DMS153 (cell line): ENCODE data around the gene MLLT10.

Experiments
- DNase-seq: peaks from one replicate; lab custom pipeline; 2025; lab: John Stamatoyannopoulos, UW

The MLLT10 gene

GRCh38 chr10:21638681-21639080 is 104.6 kb downstream of the MLLT10 start:
- no peak for DNase-seq

GRCh38 chr10:21648040-21648439 is 114.0 kb downstream of the MLLT10 start:
- no peak for DNase-seq

- DNase-seq: no peak
Measured at GRCh38 chr10:21649454-21649872, 115.4 kb downstream of the MLLT10 start.

DNA sequence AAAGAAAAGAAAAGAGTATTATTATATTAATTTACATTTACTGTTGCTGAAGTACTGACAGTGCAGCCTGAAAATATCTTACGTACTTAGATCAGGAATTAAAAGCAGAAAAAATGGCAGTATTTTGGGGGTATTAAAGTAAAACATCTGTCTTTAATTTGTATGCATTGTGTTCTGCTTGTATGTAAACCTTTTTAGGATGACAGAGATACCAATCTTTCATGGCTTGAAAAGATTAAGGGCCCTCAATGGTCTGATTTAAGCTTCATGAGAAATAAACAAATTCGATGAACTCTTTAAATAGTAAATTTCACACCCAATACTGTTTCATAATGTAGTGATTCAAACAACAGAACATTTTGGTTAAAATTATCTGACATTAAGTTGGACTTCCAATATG is 116.3 kb downstream of the MLLT10 start:
- DNase-seq: no peak

DNA sequence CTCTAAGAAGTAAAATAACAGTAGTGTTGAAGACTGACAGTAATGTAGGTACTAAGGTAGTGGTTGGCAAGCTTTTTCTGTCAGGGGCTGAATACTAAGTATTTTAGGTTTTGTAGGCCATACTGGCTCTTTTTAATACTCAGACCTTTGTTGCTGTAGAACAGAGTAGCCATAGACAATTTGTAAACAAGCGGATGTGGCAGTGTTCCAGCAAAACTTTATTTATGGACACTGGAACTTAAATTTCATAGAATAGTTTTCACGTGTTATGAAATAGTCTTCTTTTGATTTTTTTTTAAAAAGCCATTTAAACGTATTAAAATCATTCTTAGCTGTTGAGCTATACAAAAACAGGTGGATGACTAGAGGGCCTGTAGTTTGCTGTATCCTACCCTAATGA is 121.2 kb downstream of the MLLT10 start:
- no peak for DNase-seq

GRCh38 chr10:21655687-21656086 is 121.7 kb downstream of the MLLT10 start:
- DNase-seq: no peak

- DNase-seq: no peak
Measured at GRCh38 chr10:21661087-21661486, 127.1 kb downstream of the MLLT10 start.

- DNase-seq: no peak
Measured at GRCh38 chr10:21661935-21662334, 127.9 kb downstream of the MLLT10 start.

- no peak for DNase-seq
Measured at GRCh38 chr10:21662635-21663034, 128.6 kb downstream of the MLLT10 start.

- DNase-seq: no peak
Measured at GRCh38 chr10:21668831-21669230, 134.8 kb downstream of the MLLT10 start.

- DNase-seq: no peak
Measured at GRCh38 chr10:21670391-21670790, 136.4 kb downstream of the MLLT10 start.

GRCh38 chr10:21673668-21674067 is 139.6 kb downstream of the MLLT10 start:
- no peak for DNase-seq

DNA sequence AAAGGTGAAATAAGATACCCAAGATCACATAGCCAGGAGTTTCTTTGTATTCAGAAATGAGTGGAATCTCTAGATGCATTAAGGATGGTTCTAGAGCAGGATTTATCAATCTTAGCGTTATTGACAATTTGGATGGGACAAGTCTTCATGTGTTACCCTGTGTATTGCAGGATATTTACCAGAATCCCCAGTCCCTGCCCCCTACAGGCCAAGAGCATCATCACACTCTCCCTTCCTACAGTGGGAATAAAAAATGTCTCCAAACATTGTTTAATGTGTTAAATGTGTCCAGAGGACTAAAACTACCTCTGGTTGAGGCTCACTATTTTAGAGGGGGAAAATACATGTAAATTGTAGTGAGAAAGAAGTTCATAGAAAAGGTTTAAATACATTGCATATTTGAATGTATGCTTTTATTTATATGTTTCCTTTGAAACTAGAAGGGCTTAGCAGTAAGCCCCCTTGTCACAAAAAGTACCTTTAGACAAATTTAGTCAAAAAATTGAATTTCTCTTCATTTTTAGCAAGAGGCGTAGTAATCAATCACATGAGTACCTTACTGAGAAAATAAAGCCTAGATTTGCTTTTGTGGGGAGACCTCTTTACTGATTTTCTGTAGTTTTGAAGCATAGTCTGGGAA is 141.2 kb downstream of the MLLT10 start:
- no peak for DNase-seq

- no peak for DNase-seq
Measured at GRCh38 chr10:21677551-21677950, 143.5 kb downstream of the MLLT10 start.

- DNase-seq: no peak
Measured at GRCh38 chr10:21681156-21681555, 147.1 kb downstream of the MLLT10 start.

GRCh38 chr10:21687266-21688008 is 153.4 kb downstream of the MLLT10 start:
- DNase-seq: no peak

- no peak for DNase-seq
Measured at GRCh38 chr10:21688009-21688332, 153.9 kb downstream of the MLLT10 start.

DNA sequence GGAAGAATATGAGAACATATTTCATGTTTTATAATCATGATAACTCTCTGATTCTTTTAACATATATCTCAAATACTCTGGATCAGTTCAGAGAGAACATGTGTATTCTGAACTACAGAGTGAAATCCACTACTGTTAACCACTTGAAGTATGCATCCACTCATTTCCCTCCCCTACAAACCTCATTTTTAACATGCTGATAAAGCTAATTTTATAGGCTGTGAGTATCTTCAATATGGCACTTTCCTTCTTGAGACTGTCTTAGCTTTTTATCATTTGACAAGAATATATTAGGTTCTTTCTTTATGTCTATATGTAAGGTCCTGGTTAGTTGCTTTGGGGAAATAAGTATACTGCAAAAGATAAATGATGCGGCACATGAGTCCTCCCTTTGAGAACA is 154.8 kb downstream of the MLLT10 start:
- DNase-seq: no peak

DNA sequence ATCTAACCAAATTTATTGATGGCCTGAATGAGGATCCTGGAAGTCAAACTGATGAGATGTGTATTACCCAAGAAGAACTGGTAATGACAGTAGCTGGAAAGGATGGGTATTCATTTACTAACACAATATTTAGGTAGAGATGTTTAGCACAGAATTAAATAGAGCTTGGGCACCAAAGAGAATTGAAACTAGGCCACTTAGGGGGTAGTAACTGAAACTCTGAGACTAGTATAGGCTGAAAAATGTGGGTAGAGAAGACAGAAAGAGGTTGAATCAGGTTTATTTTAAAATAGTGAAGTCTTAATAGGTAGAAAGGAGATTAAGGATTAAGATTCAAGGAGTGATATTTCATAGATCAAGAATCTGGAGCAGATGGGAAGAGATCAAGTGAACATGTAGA is 155.8 kb downstream of the MLLT10 start:
- no peak for DNase-seq

GRCh38 chr10:21692916-21693315 is 158.9 kb downstream of the MLLT10 start:
- DNase-seq: no peak

- no peak for DNase-seq
Measured at GRCh38 chr10:21693418-21693817, 159.4 kb downstream of the MLLT10 start.

DNA sequence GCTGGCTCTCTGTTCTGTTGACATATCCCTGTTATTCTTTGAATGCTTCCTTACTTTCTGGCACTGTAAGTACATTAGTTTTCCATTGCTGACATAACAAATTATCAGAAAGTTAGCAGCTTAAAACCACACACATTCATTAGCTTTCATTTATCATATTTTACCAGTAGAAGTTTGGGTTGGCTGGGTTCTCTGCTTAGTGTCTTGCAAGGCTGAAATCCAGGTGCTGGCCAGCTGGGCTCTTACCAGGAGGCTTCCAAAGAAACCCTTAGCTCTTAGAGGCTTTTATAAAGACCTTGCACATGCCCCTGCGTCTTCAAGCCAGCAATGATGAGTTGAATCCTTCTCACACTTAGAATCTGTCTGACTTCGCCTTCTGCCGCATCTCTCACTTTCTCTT is 160.6 kb downstream of the MLLT10 start:
- no peak for DNase-seq

- no peak for DNase-seq
Measured at GRCh38 chr10:21696302-21696701, 162.3 kb downstream of the MLLT10 start.

DNA sequence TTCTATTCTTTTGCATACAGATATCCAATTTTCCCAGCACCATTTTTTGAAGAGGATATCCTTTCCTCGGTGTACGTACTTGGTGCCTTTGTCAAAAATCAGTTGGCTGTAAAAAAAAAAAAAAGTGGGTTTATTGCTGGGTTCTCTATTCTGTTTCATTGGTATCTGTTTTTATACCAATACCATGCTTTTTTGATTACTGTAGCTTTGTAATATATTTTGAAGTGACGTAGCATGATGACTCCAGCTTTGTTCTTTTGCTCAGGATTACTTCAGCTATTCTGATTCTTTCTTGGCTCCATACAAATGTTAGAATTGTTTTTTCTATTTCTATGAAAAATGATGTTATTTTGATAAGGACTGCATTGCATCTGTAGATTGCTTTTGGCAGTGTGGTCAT is 165.5 kb downstream of the MLLT10 start:
- no peak for DNase-seq
